Inflammatory macrophage treated with lipopolysaccharide for 4 hours (primary cell): ENCODE results near the gene FAM120C.
A peak's percentile ranks its signal among the peaks of the same experiment; 100 is the strongest.

Source experiments
- DNase-seq: peaks from one replicate; pipeline ENCODE4 v3.0.0-alpha.2; 2020

The FAM120C gene, protein sequence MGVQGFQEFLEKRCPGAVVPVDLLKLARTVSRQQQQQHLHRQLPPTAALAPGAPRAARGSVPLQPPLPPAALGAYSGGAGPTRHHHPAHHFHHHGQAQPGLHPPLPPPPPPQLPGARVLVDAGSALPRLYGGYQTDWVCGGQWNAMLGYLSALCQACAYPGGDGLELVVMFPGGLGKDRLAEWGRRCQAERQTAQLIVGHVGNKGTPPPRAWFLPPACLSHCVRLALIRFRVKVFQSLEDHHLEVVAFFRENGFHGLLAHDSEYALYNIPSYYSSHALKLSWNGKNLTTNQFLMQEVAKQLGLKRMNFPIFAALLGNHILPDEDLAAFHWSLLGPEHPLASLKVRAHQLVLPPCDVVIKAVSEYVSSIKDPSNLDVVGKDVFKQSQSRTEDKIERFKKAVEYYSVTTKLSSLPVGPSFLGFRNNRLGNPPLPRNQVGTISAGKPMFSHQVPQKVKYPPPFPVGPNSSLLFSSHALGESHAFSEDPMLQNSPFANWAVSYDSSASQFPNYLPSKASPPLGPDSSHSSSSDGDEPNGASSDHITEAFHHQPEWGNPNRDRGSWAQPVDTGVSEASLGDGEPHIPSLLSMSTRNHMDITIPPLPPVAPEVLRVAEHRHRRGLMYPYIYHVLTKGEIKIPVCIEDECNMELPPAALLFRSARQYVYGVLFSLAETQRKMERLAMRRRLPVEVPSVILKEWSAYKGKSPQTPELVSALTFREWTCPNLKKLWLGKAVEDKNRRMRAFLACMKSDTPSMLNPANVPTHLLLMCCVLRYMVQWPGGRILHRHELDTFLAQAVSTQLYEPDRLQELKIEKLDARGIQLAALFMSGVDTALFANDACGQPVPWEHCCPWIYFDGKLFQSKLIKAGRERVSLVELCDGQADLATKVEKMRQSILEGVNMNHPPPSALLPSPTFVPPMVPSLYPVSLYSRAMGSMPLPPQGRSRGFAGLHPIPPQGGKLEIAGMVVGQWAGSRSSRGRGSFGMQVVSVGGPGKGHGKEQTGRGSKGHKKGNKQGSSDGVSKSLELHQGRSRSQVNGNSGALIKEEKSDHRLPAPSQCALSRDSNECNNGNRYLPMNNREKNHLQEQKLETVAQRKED

DNA sequence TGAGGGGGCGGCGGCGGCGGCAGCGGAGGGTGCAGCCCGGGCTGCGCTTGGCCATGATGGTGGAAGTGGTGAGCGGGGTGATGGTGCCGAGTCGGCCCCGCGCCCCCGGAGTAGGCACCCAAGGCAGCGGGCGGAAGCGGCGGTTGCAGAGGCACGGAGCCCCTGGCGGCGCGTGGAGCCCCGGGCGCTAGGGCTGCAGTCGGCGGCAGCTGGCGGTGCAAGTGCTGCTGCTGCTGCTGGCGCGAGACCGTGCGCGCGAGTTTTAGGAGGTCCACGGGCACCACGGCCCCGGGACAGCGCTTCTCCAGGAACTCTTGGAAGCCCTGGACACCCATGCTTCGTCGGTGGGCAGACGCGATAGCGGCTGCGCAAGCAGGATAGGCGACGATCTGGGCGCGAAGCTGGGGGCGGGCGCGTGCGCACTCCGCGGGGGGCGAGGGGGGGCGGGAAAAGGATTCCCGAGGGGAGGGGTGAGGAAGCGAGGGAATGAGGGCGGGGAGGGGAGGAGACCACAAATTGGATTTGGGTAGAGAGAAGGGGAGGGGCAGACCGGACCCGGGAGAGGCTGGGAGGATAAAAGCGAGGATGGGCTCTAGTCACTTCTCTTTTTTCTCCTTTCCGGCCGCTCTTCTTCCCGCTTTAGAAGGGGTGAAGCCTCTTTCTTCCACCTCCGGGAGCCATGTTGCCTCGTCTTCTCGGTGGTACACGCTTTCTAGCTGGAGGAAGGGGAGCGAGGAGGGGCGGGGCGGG, at the start of gene FAM120C:
TSS of gene FAM120C (minus strand) at position 391 of the 750 bp plus-strand sequence. CDS start at position 335, 56 bp downstream.
- peak; percentile 61 for DNase-seq

GRCh38 chrX:54230435-54231148, 47.5 kb upstream of the FAM120C start:
- peak; percentile 1 for DNase-seq

GRCh38 chrX:54223581-54223980, 40.5 kb upstream of the FAM120C start:
- no peak for DNase-seq

- no peak for DNase-seq
Measured at GRCh38 chrX:54213603-54214002, 30.5 kb upstream of the FAM120C start.

DNA sequence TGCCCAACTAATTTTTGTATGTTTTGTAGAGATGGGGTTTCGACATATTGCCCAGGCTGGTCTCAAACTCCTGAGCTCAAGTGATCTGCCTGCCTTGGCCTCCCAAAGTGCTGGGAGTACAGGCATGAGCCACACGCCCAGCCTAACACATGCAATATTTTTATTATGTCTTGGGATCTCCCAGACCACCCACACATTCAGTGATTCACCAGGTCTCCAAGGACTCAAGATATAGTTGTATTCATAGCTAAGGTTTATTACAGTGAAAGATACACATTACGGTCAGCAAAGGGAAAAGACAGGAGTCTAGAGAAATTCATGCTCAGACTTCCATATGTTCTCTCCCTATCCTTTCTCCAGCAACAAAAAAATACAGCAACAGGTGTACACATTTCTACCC, 25.5 kb upstream of the FAM120C start:
- no peak for DNase-seq

GRCh38 chrX:54198262-54198661, 15.2 kb upstream of the FAM120C start:
- DNase-seq = no peak

DNA sequence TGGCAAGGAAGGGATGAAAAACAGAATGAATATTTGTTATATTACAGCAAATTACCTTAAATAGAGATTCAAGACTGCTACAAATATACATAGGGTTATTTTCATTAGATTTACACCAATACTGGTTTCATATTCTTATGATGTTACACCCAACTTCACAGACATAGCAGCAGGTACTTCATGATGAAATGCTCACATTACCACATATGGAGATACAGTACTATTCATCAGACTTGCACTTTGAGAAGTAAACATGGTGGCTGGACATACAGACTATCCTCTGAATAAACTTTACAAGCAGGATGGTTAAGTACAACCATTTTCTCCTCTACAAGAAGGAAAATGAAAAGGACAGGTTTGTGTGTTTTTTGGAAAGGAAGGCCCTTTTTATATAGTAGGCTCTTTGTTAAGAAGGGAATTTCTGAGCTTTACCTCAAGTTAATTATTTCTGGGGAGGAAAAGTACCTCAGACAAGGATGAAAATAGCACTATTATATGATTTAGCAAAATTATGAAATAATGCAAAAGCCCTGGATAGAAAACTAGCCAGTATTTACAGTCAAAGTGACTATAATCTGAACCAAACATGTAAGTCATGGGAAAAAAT, 12.0 kb upstream of the FAM120C start:
- no peak for DNase-seq

DNA sequence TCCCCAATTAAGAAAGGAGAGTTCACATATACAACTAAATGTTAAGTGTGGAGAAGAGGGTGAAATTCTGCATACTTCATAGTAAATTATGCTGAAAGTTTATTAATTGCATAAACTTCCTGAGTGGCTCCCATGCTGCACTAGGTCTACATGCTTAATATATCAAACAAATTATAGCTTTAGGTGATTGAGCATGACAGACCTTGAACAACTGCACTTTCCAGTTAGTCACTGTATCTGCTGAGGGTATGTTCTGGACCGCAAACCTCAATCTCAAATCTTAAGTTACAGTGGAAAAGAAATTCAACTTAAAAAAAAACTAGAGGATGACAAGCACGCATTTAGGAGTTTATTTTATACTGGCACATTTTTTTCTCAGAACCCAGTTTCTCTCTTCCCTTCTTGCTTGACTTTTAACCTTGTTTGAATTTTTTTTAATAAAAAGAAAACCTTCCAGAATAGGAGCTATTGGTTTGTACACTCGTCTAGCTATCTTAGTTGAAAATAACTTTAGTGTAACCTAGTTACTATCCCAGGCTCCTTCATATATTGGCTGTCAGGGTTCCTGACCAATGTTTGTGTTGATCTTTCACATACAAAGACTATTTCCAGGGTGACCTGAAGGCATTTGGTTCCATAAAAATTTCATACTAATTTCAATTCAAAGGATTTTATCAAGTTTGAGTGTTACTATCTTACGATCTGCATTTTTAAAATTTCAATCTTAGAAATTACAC, 10.2 kb upstream of the FAM120C start:
- DNase-seq = no peak

- no peak for DNase-seq
Measured at GRCh38 chrX:54184474-54184873, 1.4 kb upstream of the FAM120C start.

DNA sequence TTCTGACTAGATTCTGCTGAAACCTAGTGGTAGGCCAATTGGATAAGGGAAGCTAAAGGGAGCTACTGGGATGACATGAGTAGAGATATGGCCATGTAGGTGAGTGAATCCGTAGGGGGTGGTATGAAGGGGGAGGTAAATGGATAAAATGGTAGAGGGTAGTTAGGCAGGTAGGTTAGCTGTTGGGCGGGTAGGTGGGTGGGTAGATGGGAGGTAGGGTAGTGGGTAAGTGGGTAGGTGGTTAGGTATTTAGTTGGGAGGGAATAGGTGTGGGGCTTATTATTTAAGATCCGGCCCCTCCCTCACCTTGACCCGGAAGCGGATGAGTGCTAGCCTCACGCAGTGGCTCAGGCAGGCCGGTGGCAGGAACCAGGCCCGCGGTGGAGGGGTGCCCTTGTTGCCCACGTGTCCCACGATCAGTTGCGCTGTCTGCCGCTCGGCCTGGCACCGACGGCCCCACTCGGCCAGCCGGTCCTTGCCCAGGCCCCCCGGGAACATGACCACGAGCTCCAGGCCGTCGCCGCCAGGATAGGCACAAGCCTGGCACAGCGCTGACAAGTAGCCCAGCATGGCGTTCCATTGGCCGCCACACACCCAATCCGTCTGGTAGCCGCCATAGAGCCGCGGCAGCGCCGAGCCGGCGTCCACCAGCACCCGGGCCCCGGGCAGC, 725 bp downstream of the FAM120C start:
- peak; percentile 55 for DNase-seq

DNA sequence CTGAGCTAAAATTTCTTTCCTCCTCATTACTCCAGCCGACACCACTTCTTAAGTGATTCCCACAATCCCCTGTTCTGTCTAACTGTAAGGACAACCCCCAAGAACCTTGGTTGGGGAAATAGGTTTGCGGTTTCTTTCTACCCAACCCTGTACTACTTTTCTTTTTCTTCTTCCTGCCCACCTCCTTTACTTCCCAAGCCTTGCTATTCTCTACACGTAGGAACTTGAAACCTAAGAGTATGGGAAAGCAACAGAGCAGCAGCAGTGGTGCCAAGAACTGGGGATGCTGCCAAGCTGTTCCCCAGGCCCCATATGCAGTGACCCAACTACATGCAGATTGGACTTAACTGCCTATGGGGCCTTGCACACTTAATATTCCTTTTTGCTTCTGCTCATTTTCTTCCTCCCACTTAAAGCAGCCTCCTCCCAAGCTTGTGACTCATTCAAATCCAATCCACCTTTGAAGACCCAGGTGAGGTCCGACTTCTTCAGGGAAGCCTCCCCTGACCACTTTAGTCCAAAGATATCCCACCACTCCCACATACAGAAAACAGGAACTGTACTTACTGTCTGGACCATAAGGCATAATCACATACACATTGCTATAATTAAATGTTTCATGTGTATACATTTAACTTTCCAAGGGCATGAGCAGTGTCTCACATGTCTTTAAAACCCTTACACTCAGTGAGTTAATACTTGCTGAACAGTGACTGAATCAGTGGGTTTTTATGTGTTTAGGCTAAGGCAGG, 1.7 kb downstream of the FAM120C start:
- peak; percentile 24 for DNase-seq

GRCh38 chrX:54180403-54180802, 2.7 kb downstream of the FAM120C start:
- DNase-seq = no peak

GRCh38 chrX:54178100-54178940, 4.7 kb downstream of the FAM120C start:
- peak; percentile 74 for DNase-seq

- DNase-seq = peak; percentile 66
Measured at GRCh38 chrX:54177306-54177705, 5.7 kb downstream of the FAM120C start.

GRCh38 chrX:54173791-54174190, 9.3 kb downstream of the FAM120C start:
- DNase-seq = no peak

- no peak for DNase-seq
Measured at GRCh38 chrX:54172455-54172854, 10.6 kb downstream of the FAM120C start.

DNA sequence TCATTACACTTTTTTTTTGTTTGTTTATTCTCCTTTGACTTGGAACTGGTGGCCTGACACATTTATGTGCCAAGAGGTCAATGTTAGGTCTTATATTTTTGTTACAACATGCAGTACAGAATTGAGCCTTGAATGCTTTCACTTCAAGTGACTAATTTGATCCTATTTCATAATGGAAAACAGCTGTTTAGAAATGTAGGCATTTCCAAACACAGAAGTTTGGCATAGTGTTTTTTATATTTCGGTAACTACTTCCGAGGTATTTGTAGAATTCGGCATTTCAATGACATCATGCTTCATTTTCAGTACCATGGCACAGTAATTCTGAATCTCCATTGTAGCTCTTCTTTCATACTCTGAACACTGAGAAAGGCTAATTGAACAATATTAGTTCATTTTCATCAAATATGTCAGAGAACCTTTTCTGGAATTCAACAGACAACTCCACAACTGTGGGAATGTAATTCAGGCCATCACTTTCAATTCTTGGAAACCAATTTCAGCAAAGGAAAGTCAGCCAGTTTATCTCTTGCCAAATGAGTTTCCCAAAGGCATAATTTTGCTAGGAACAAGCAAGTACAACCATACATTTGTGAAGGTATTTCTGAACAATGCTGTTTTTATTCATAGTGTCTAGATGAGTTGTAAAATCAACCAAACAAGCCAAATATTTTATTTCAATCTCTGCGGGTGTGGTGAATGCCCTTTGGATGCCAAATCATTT, 11.4 kb downstream of the FAM120C start:
- DNase-seq = peak; percentile 62

DNA sequence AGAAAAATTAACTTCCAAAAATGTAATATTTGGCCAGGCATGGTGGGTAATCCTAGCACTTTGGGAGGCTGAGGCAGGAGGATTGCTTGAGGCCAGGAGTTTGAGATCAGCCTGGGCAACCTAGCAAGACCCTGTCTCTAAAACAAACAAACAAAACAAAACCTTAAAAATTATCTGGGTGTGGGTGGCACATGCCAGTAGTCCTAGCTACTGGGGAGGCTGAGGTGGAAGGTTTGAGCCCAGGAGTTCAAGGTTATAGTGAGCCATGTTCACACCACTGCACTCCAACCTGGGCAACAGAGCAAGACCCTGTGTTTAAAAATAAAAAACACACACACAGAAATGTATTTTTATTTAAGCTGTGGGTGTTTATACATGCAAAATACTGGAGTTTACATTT, 12.0 kb downstream of the FAM120C start:
- no peak for DNase-seq
